Astrocyte (in vitro differentiated cells and primary cell): ENCODE measurements around the gene PRKACA.
A peak's percentile ranks its signal among the peaks of the same experiment; 100 is the strongest.

Experiments used
- EZH2 ChIP-seq: IDR thresholded peaks from 2 replicates; pipeline ENCODE4 v1.6.1; 2012; ENCODE audit warnings: mild to moderate bottlenecking, low read length, inconsistent platforms; ENCODE audit not compliant: insufficient read depth
- TF ChIP-seq, protein P1 (sequence below): IDR thresholded peaks from 2 replicates; pipeline ENCODE4 v1.5.1; 2011; ENCODE audit warnings: low read depth, mild to moderate bottlenecking, inconsistent platforms, low read length, moderate library complexity; ENCODE audit not compliant: insufficient read depth

DNA sequence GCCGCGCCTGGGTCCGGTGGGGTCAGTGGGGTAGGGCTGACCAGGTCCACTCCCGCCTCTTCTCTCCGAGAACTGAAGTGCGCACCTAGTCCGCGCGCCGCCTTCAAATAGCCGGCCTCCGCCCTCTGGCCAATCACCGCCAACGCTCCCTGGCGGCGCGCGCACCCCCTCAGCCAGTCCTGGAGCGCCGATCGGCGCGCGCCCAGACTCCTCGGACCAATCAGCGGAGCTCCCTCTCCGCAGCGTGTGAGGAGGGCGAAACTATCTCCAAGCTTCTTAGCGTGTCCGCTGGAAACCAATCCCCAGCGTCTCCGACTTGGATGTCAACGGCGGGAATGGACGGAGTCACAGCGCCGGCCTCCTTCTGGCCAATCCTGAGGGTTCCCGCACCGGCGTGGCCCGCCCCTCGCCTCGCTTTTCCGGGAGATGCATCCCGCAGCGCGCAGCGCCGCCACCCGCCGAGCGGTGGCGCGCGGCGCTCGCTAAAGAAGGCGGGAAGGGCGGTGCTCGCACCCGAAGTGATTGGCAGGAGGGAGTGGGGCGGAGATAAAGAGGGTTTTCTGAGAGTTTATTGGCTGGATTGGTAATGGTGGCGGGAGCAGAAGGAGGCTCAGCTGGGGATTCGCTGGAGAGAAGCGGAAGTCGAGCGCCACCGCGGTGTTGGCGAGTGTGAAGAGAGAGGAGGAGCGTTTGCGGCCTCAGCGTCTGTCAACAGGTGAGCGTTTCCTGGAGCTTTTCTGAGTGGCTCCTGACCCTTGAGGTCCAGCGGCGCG is 19.1 kb upstream of the PRKACA start, which contains the start of gene ASF1B:
- TF ChIP-seq, protein P1, sequence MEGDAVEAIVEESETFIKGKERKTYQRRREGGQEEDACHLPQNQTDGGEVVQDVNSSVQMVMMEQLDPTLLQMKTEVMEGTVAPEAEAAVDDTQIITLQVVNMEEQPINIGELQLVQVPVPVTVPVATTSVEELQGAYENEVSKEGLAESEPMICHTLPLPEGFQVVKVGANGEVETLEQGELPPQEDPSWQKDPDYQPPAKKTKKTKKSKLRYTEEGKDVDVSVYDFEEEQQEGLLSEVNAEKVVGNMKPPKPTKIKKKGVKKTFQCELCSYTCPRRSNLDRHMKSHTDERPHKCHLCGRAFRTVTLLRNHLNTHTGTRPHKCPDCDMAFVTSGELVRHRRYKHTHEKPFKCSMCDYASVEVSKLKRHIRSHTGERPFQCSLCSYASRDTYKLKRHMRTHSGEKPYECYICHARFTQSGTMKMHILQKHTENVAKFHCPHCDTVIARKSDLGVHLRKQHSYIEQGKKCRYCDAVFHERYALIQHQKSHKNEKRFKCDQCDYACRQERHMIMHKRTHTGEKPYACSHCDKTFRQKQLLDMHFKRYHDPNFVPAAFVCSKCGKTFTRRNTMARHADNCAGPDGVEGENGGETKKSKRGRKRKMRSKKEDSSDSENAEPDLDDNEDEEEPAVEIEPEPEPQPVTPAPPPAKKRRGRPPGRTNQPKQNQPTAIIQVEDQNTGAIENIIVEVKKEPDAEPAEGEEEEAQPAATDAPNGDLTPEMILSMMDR, result peak; percentile 72
- TF ChIP-seq EZH2, result no peak
